ENCODE data around the gene OXCT2.

DNA sequence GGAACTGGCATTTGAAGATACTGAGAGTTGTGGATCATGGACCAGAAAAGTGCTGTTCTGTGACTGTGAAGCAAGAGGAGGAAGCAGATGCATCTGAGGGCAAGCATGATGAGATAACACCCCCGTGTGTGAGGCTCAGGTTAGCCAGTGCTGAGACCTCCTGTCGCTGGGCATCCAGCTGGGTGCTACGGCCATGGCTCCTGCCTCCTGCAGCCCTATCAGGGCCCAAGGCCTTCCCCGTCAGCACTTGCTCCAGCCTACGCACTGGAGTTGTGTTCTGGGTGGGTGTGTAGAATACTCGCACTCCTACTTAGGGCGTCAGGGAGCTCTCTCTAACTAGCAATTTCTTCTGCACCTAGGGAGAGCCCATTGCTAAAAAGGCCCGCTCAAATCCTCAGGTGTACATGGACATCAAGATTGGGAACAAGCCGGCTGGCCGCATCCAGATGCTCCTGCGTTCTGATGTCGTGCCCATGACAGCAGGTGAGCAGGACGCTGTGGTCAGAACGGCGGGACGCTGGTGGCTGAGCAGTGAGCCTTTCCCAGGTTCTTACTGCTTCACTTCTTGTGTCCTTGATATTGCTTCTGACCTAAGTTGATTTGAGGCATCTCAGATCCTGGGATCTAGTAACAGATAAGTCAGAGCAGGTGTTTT is 26.0 kb downstream of the OXCT2 start:
- TF ChIP-seq CTCF (IDR thresholded peaks at IDR 0.05) (no peak), ZNF263 (CRISPR knock-in tag; IDR thresholded peaks at IDR 0.05; ENCODE audit: low read depth) (no peak), FOXP1 (CRISPR knock-in tag; IDR thresholded peaks at IDR 0.05; ENCODE audit: borderline replicate concordance) (no peak), SMAD3 (CRISPR knock-in tag; IDR thresholded peaks at IDR 0.05; ENCODE audit: borderline replicate concordance) (no peak), ATF6 (CRISPR knock-in tag; IDR thresholded peaks at IDR 0.05) (no peak), NFYB (CRISPR knock-in tag; conservative IDR thresholded peaks at IDR 0.05; ENCODE audit: low read depth) (no peak), HMGXB4 (CRISPR knock-in tag; IDR thresholded peaks at IDR 0.05) (no peak)
- TF ChIP-seq, protein P1, sequence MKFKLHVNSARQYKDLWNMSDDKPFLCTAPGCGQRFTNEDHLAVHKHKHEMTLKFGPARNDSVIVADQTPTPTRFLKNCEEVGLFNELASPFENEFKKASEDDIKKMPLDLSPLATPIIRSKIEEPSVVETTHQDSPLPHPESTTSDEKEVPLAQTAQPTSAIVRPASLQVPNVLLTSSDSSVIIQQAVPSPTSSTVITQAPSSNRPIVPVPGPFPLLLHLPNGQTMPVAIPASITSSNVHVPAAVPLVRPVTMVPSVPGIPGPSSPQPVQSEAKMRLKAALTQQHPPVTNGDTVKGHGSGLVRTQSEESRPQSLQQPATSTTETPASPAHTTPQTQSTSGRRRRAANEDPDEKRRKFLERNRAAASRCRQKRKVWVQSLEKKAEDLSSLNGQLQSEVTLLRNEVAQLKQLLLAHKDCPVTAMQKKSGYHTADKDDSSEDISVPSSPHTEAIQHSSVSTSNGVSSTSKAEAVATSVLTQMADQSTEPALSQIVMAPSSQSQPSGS (CRISPR knock-in tag; IDR thresholded peaks at IDR 0.05; ENCODE audit: borderline replicate concordance, low read depth), result no peak
